ENCODE results near the gene KRT81. TPM values are rescaled to one million over a fixed set of nuclear protein-coding genes. Genes with fewer than 3 reads are reported as not detected.
A peak's percentile ranks its signal among the peaks of the same experiment; 100 is the strongest.
"Not testable (repeated sequence)": the region's sequence is repeated elsewhere in the genome, so short reads cannot be mapped to it uniquely, and the experiment has no call there.

KRT81 gene
- total and polyA plus RNA-seq, 4 donors = 0.45 to 2.9 TPM; not detected in 2

DNA sequence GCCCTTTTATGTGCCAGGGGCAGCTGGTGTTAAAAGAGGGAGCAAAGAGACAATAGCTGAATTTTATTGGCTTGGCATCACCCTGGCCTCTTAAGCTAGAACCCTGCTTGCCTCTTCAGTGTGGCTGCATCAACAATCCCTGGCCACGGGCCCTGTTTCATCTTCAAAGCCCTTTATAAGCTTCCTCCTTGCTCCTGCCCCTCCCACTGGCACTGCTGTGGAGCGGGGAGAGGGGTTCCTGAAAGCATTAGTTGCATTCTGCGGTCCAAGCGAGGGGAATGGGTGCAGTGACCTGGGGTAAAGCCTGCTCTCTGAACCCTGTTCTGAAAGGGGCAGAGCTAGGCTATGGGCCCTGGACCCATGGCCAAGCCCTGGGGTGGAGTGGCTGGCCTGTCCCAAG is 30.1 kb upstream of the KRT81 start:
- ATAC-seq (ENCODE audit: low FRiP score) = no peak

DNA sequence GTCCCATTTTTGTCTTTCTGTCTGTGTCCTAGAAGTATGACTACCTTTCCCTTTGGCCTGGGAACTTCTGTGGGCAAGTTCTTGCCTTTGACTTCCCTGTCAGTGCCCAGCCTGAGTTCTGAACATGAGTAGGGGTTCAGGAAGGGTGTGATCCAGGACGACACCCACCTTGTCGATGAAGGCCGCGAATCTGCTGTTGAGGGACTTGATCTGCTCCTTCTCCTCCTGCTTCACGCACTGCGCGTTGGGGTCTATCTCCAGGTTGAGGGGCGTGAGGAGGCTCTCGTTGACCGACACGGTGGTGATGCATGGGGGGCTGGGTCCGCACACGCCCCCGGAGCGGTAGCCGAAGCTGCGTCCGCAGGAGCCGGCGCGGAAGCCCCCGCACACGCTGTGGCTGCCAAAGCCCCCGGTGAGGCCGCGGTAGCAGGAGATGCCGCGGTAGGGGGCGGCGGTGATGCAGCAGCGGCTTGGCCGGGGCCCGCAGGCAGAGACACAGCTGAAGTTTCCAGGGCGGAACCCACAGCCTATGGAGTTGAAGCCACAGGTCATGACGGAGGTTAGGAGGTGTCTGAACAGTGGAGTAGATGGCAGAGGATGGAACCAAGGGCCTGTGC is 29.6 kb upstream of the KRT81 start, which contains the start of gene KRT83:
Gene KRT83, minus strand, starts transcription at position 615 of the 617 bp plus-strand sequence. Its CDS starts 63 bp downstream, at position 552.
- ATAC-seq (ENCODE audit: low FRiP score) (no peak), DNase-seq (peak in 1 of 2 donors; percentile 46)
- Histone ChIP-seq H3K27ac (ENCODE audit: low read depth in 1 of 2, low read length in 2 of 2) (no peak within 1 kb of the TSS), H3K4me3 (ENCODE audit: low read length in 2 of 2) (no peak within 1 kb of the TSS), H3K27me3 (ENCODE audit: control insufficient read depth in 1 of 2, insufficient read depth in 2 of 2, low read length in 1 of 2) (no peaks in the 10 kb centered on the region), H3K36me3 (ENCODE audit: control insufficient read depth in 1 of 2, insufficient read depth in 2 of 2, low read length in 1 of 2) (no peaks in the 10 kb centered on the region), H3K4me1 (ENCODE audit: control insufficient read depth in 1 of 2, insufficient read depth in 2 of 2, low read length in 2 of 2) (no peaks in the 10 kb centered on the region), H3K9me3 (ENCODE audit: control insufficient read depth, low read length) (no peaks in the 10 kb centered on the region)
- intact Hi-C loops (cut with DNase I) = loop anchor here in 1 of 2 donors (5.0 kb wide), 2 partner anchors 39 to 109 kb away; no protein-coding TSS in a partner anchor
- 81 to 83% methylated on average over 32 to 35 of the region's 35 CpGs for WGBS, 2 donors

More for the DNA sequence above, 30.1 kb upstream of the KRT81 start:
- no peaks in the 10 kb centered on the region for H3K9me3 ChIP-seq (ENCODE audit: control insufficient read depth, low read length)
- intact Hi-C loops (cut with DNase I) = loop anchor here in 1 of 2 donors (5.0 kb wide), 2 partner anchors 39 to 109 kb away; no protein-coding TSS in a partner anchor
- no peaks in the 10 kb centered on the region for H3K36me3 ChIP-seq (ENCODE audit: control insufficient read depth in 1 of 2, insufficient read depth in 2 of 2, low read length in 1 of 2)
- no peaks in the 10 kb centered on the region for H3K4me1 ChIP-seq (ENCODE audit: control insufficient read depth in 1 of 2, insufficient read depth in 2 of 2, low read length in 2 of 2)
- 89 to 93% methylated on average over 4 of the region's 4 CpGs for WGBS, 2 donors
- no peaks in the 10 kb centered on the region for H3K27me3 ChIP-seq (ENCODE audit: control insufficient read depth in 1 of 2, insufficient read depth in 2 of 2, low read length in 1 of 2)
- DNase-seq = peak in 1 of 2 donors; percentile 68
- H3K4me3 ChIP-seq (ENCODE audit: low read length in 2 of 2) = no peak overlapping the region
- H3K27ac ChIP-seq (ENCODE audit: low read depth in 1 of 2, low read length in 2 of 2) = no peak overlapping the region

- ATAC-seq (ENCODE audit: low FRiP score) = no peak
- Histone ChIP-seq H3K36me3 (ENCODE audit: control insufficient read depth in 1 of 2, insufficient read depth in 2 of 2, low read length in 1 of 2) (no peaks in the 10 kb centered on the region), H3K27me3 (ENCODE audit: control insufficient read depth in 1 of 2, insufficient read depth in 2 of 2, low read length in 1 of 2) (no peaks in the 10 kb centered on the region), H3K9me3 (ENCODE audit: control insufficient read depth, low read length) (no peaks in the 10 kb centered on the region), H3K27ac (ENCODE audit: low read depth in 1 of 2, low read length in 2 of 2) (no peak overlapping the region), H3K4me3 (ENCODE audit: low read length in 2 of 2) (no peak overlapping the region), H3K4me1 (ENCODE audit: control insufficient read depth in 1 of 2, insufficient read depth in 2 of 2, low read length in 2 of 2) (no peaks in the 10 kb centered on the region)
- DNase-seq = peak in 1 of 2 donors; percentile 57
- intact Hi-C loops (cut with DNase I) = no loop called here
- 83 to 88% methylated on average over 11 of the region's 11 CpGs for WGBS, 2 donors
Observed at GRCh38 chr12:52319097-52319496, 27.8 kb upstream of the KRT81 start.

- H3K27me3 ChIP-seq (ENCODE audit: control insufficient read depth in 1 of 2, insufficient read depth in 2 of 2, low read length in 1 of 2) = no peaks in the 10 kb centered on the region
- H3K4me1 ChIP-seq (ENCODE audit: control insufficient read depth in 1 of 2, insufficient read depth in 2 of 2, low read length in 2 of 2) = no peaks in the 10 kb centered on the region
- H3K4me3 ChIP-seq (ENCODE audit: low read length in 2 of 2) = no peak overlapping the region
- peak in 1 of 2 donors; percentile 43 for DNase-seq
- ATAC-seq (ENCODE audit: low FRiP score) = no peak
- H3K9me3 ChIP-seq (ENCODE audit: control insufficient read depth, low read length) = no peaks in the 10 kb centered on the region
- no peaks in the 10 kb centered on the region for H3K36me3 ChIP-seq (ENCODE audit: control insufficient read depth in 1 of 2, insufficient read depth in 2 of 2, low read length in 1 of 2)
- intact Hi-C loops (cut with DNase I) = no loop called here
- H3K27ac ChIP-seq (ENCODE audit: low read depth in 1 of 2, low read length in 2 of 2) = no peak overlapping the region
- 90 to 93% methylated on average over 11 of the region's 11 CpGs for WGBS, 2 donors
Observed at GRCh38 chr12:52318241-52318990, 27.1 kb upstream of the KRT81 start.

- Histone ChIP-seq H3K27me3 (ENCODE audit: control insufficient read depth in 1 of 2, insufficient read depth in 2 of 2, low read length in 1 of 2) (no peaks in the 10 kb centered on the region), H3K9me3 (ENCODE audit: control insufficient read depth, low read length) (no peaks in the 10 kb centered on the region), H3K4me3 (ENCODE audit: low read length in 2 of 2) (no peak overlapping the region), H3K36me3 (ENCODE audit: control insufficient read depth in 1 of 2, insufficient read depth in 2 of 2, low read length in 1 of 2) (no peaks in the 10 kb centered on the region), H3K27ac (ENCODE audit: low read depth in 1 of 2, low read length in 2 of 2) (no peak overlapping the region), H3K4me1 (ENCODE audit: control insufficient read depth in 1 of 2, insufficient read depth in 2 of 2, low read length in 2 of 2) (no peaks in the 10 kb centered on the region)
- DNase-seq (no peak), ATAC-seq (ENCODE audit: low FRiP score) (no peak)
- intact Hi-C loops (cut with DNase I) = no loop called here
- whole genome bisulfite sequencing, 2 donors = 86 to 95% methylated on average over 12 of the region's 12 CpGs
Observed at GRCh38 chr12:52317468-52318052, 26.2 kb upstream of the KRT81 start.

- ATAC-seq (ENCODE audit: low FRiP score) (no peak), DNase-seq (no peak)
- H3K27me3 ChIP-seq (ENCODE audit: control insufficient read depth in 1 of 2, insufficient read depth in 2 of 2, low read length in 1 of 2) = no peaks in the 10 kb centered on the region
- no peak overlapping the region for H3K4me3 ChIP-seq (ENCODE audit: low read length in 2 of 2)
- 90 to 96% methylated on average over 11 of the region's 11 CpGs for WGBS, 2 donors
- intact Hi-C loops (cut with DNase I) = no loop called here
- H3K9me3 ChIP-seq (ENCODE audit: control insufficient read depth, low read length) = no peaks in the 10 kb centered on the region
- no peak overlapping the region for H3K27ac ChIP-seq (ENCODE audit: low read depth in 1 of 2, low read length in 2 of 2)
- H3K36me3 ChIP-seq (ENCODE audit: control insufficient read depth in 1 of 2, insufficient read depth in 2 of 2, low read length in 1 of 2) = no peaks in the 10 kb centered on the region
- no peaks in the 10 kb centered on the region for H3K4me1 ChIP-seq (ENCODE audit: control insufficient read depth in 1 of 2, insufficient read depth in 2 of 2, low read length in 2 of 2)
Observed at GRCh38 chr12:52316701-52317100, 25.4 kb upstream of the KRT81 start.

GRCh38 chr12:52316290-52316689 is 25.0 kb upstream of the KRT81 start:
- no peak overlapping the region for H3K27ac ChIP-seq (ENCODE audit: low read depth in 1 of 2, low read length in 2 of 2)
- intact Hi-C loops (cut with DNase I) = no loop called here
- H3K9me3 ChIP-seq (ENCODE audit: control insufficient read depth, low read length) = no peaks in the 10 kb centered on the region
- no peak for DNase-seq
- H3K4me3 ChIP-seq (ENCODE audit: low read length in 2 of 2) = no peak overlapping the region
- H3K36me3 ChIP-seq (ENCODE audit: control insufficient read depth in 1 of 2, insufficient read depth in 2 of 2, low read length in 1 of 2) = no peaks in the 10 kb centered on the region
- H3K27me3 ChIP-seq (ENCODE audit: control insufficient read depth in 1 of 2, insufficient read depth in 2 of 2, low read length in 1 of 2) = no peaks in the 10 kb centered on the region
- WGBS, 2 donors = 86 to 93% methylated on average over 9 of the region's 9 CpGs
- no peaks in the 10 kb centered on the region for H3K4me1 ChIP-seq (ENCODE audit: control insufficient read depth in 1 of 2, insufficient read depth in 2 of 2, low read length in 2 of 2)
- ATAC-seq (ENCODE audit: low FRiP score) = no peak

- H3K4me1 ChIP-seq (ENCODE audit: control insufficient read depth in 1 of 2, insufficient read depth in 2 of 2, low read length in 2 of 2); H3K27ac ChIP-seq (ENCODE audit: low read depth in 1 of 2, low read length in 2 of 2); H3K9me3 ChIP-seq (ENCODE audit: control insufficient read depth, low read length); intact Hi-C loops (cut with DNase I); DNase-seq; H3K36me3 ChIP-seq (ENCODE audit: control insufficient read depth in 1 of 2, insufficient read depth in 2 of 2, low read length in 1 of 2); ATAC-seq (ENCODE audit: low FRiP score); H3K4me3 ChIP-seq (ENCODE audit: low read length in 2 of 2); H3K27me3 ChIP-seq (ENCODE audit: control insufficient read depth in 1 of 2, insufficient read depth in 2 of 2, low read length in 1 of 2): not testable (repeated sequence)
- 80 to 81% methylated on average over 9 of the region's 9 CpGs for WGBS, 2 donors
Observed at GRCh38 chr12:52315721-52316120, 24.4 kb upstream of the KRT81 start.

All from aorta (tissue), 5 donors.